GM23338 (cell line): ENCODE measurements around the gene MRPS34. TPM values are rescaled to one million over a fixed set of nuclear protein-coding genes. Genes with fewer than 3 reads are reported as not detected.

Experiments
- ATAC-seq: fragments of 200-7000 bp; cut with Tn5 transposase; 3 replicates; pipeline ENCODE4 v1.9.1; 2020
- DNase-seq: peaks from one replicate; pipeline ENCODE4 v3.0.0-alpha.2; 2015; ENCODE audit warnings: low spot score
- H2AFZ ChIP-seq: fragments of 200-600 bp; sonication (generic); 2 replicates; pipeline ENCODE4 v1.8.0; 2016; ENCODE audit warnings: antibody characterized with exemption, mild to moderate bottlenecking, moderate library complexity
- H3F3A ChIP-seq: fragments of 200-600 bp; sonication (generic); replicated peaks from 2 replicates; pipeline ENCODE4 v1.8.0; 2017; ENCODE audit warnings: antibody characterized with exemption, mixed run types, low read depth
- H3K27ac ChIP-seq: fragments of 200-600 bp; sonication (generic); 2 replicates; pipeline ENCODE4 v1.6.1; 2016; ENCODE audit warnings: low read depth
- H3K27me3 ChIP-seq: fragments of 200-600 bp; sonication (generic); 2 replicates; pipeline ENCODE4 v1.8.0; 2016; ENCODE audit warnings: mild to moderate bottlenecking, mixed run types, moderate library complexity; ENCODE audit not compliant: insufficient read depth
- H3K36me3 ChIP-seq: fragments of 200-600 bp; sonication (generic); 2 replicates; pipeline ENCODE4 v1.8.0; 2016; ENCODE audit warnings: mild to moderate bottlenecking; ENCODE audit not compliant: insufficient read depth
- H3K4me1 ChIP-seq: fragments of 200-600 bp; sonication (generic); 2 replicates; pipeline ENCODE4 v1.8.0; 2016; ENCODE audit warnings: mild to moderate bottlenecking, moderate library complexity; ENCODE audit not compliant: insufficient read depth
- H3K4me2 ChIP-seq: fragments of 200-600 bp; sonication (generic); 2 replicates; pipeline ENCODE4 v1.7.1; 2017; ENCODE audit warnings: mixed run types
- H3K4me3 ChIP-seq: fragments of 200-600 bp; sonication (generic); 2 replicates; pipeline ENCODE4 v1.6.1; 2016; ENCODE audit warnings: mixed run types
- H3K79me2 ChIP-seq: fragments of 200-600 bp; sonication (generic); replicated peaks from 2 replicates; pipeline ENCODE4 v1.8.0; 2017; ENCODE audit warnings: mild to moderate bottlenecking; ENCODE audit not compliant: insufficient read depth
- H3K9me2 ChIP-seq: fragments of 200-600 bp; sonication (generic); 2 replicates; pipeline ENCODE4 v1.8.0; 2017; ENCODE audit not compliant: insufficient read depth
- H4K20me1 ChIP-seq: fragments of 200-600 bp; sonication (generic); replicated peaks from 2 replicates; pipeline ENCODE4 v1.8.0; 2017; ENCODE audit warnings: mild to moderate bottlenecking; ENCODE audit not compliant: insufficient read depth
- H3K27ac Mint-ChIP-seq: 2 replicates; pipeline ENCODE4 v1.8.0; 2020; ENCODE audit warnings: inconsistent platforms, mild to moderate bottlenecking, moderate library complexity, mixed read lengths
- H3K27me3 Mint-ChIP-seq: 3 replicates; pipeline ENCODE4 v1.8.0; 2022; ENCODE audit warnings: low read depth, mild to moderate bottlenecking, moderate library complexity, mixed read lengths, inconsistent platforms; ENCODE audit not compliant: insufficient read depth, poor library complexity
- H3K36me3 Mint-ChIP-seq: 3 replicates; pipeline ENCODE4 v1.8.0; 2021; ENCODE audit warnings: low read depth, mild to moderate bottlenecking, inconsistent platforms, moderate library complexity, mixed read lengths
- H3K4me1 Mint-ChIP-seq: 3 replicates; pipeline ENCODE4 v1.8.0; 2020; ENCODE audit warnings: mild to moderate bottlenecking, inconsistent platforms, mixed read lengths
- H3K4me3 Mint-ChIP-seq: 3 replicates; pipeline ENCODE4 v1.8.0; 2021; ENCODE audit warnings: moderate library complexity, mild to moderate bottlenecking, inconsistent platforms, mixed read lengths
- H3K9me3 Mint-ChIP-seq: 3 replicates; pipeline ENCODE4 v1.8.0; 2020; ENCODE audit warnings: moderate library complexity, mild to moderate bottlenecking, inconsistent platforms, mixed read lengths
- CTCF ChIP-seq, 2 experiments: fragments of 200-600 bp in 1 of 2; sonication (generic) in 1 of 2; conservative IDR thresholded peaks; 2 replicates each; pipeline versions ENCODE4 v1.5.1 to v1.6.1; 2016 to 2017; ENCODE audit warnings: antibody characterized with exemption in 2 of 2, low read depth in 2 of 2, mild to moderate bottlenecking in 2 of 2, moderate library complexity in 1 of 2
- ETS1 ChIP-seq: IDR thresholded peaks from 2 replicates; pipeline ENCODE4 v1.6.1; 2016; ENCODE audit warnings: antibody characterized with exemption
- EZH2phosphoT487 ChIP-seq: fragments of 200-600 bp; sonication (generic); IDR thresholded peaks from one replicate; pipeline ENCODE4 v1.8.1; 2018; ENCODE audit warnings: antibody characterized with exemption; ENCODE audit not compliant: unreplicated experiment
- NANOG ChIP-seq: IDR thresholded peaks from 2 replicates; pipeline ENCODE4 v1.6.1; 2016; ENCODE audit warnings: antibody characterized with exemption, borderline replicate concordance
- POLR2AphosphoS5 ChIP-seq: IDR thresholded peaks from 2 replicates; pipeline ENCODE4 v1.6.1; 2016; ENCODE audit warnings: antibody characterized with exemption, low read depth
- REST ChIP-seq: IDR thresholded peaks from one replicate; pipeline ENCODE4 v1.6.1; 2018; ENCODE audit warnings: antibody characterized with exemption; ENCODE audit not compliant: unreplicated experiment
- ZNF114 ChIP-seq: fragments of 250-450 bp; sonication (Bioruptor Pico); IDR thresholded peaks from 2 replicates; pipeline ENCODE4 v1.5.0; 2020; ENCODE audit warnings: mild to moderate bottlenecking, moderate library complexity
- ZNF331 ChIP-seq: fragments of 250-450 bp; sonication (Bioruptor Pico); IDR thresholded peaks from 2 replicates; pipeline ENCODE4 v1.5.0; 2020; ENCODE audit warnings: low read depth, mild to moderate bottlenecking, moderate library complexity
- polyA plus RNA-seq: library from polyadenylated mRNA; unstranded; fragments of >200 nt; fragmentation: Nextera tagmentation; extraction: Ambion mirVana; gene quantifications from 2 replicates; pipeline ENCODE4 v1.2.1, GENCODE V29; 2016
- total RNA-seq: library from RNA; depleted of rRNA; stranded (reverse); fragments of >200 nt; shearing (Covaris generic); gene quantifications from 2 replicates; pipeline ENCODE4 v1.2.3, GENCODE V29; 2014

MRPS34 gene
- total and polyA plus RNA-seq, 2 experiments from 2014 or later, result 248 to 391 TPM

- peaks cover 7% of the 10 kb centered on the region for H3K4me1 Mint-ChIP-seq
Measured at GRCh38 chr16:1776991-1777374, 4.0 kb upstream of the MRPS34 start.

More at GRCh38 chr16:1776991-1777374, 4.0 kb upstream of the MRPS34 start:
- no peak for TF ChIP-seq CTCF (conservative IDR thresholded peaks at IDR 0.05; ENCODE audit: low read depth in 2 of 2)
- no peak for TF ChIP-seq ZNF114
- no peak for TF ChIP-seq POLR2AphosphoS5
- TF ChIP-seq ETS1, result no peak
- no peak for TF ChIP-seq NANOG
- TF ChIP-seq EZH2phosphoT487, result no peak
- TF ChIP-seq ZNF331, result no peak
- TF ChIP-seq REST, result no peak
- Histone ChIP-seq H3K27ac (no peak overlapping the region), H3K4me2 (no peak overlapping the region), H3K9me2 (no peaks in the 10 kb centered on the region), H3K79me2 (peaks cover 15% of the 10 kb centered on the region), H3F3A (peaks cover 10% of the 10 kb centered on the region; the same call in 1 of the 2 replicates), H3K27me3 (no peaks in the 10 kb centered on the region), H3K4me3 (no peak overlapping the region), H2AFZ (no peak overlapping the region), H3K36me3 (no peaks in the 10 kb centered on the region), H3K4me1 (peaks cover 4% of the 10 kb centered on the region; the same call in 1 of the 2 replicates), H4K20me1 (peaks cover 13% of the 10 kb centered on the region; the same call in 1 of the 2 replicates)
- peaks cover 30% of the 10 kb centered on the region for H3K27me3 Mint-ChIP-seq
- H3K4me3 Mint-ChIP-seq, result no peak overlapping the region
- H3K27ac Mint-ChIP-seq, result no peak overlapping the region
- ATAC-seq (no peak), DNase-seq (no peak)
- peaks cover 18% of the 10 kb centered on the region for H3K36me3 Mint-ChIP-seq
- H3K9me3 Mint-ChIP-seq, result peaks cover 11% of the 10 kb centered on the region; the same call in 2 of the 3 replicates
